Left renal pelvis (tissue), 4 donors: ENCODE measurements around the gene CCDC24. TPM values are rescaled to one million over a fixed set of nuclear protein-coding genes. Genes with fewer than 3 reads are reported as not detected.

ENCODE experiments used
- DNase-seq, 4 donors: peaks; one replicate each; pipeline ENCODE4 v3.0.0-alpha.2; 2013; ENCODE audit warnings: low read depth in 4 of 4, low spot score in 3 of 4
- polyA plus RNA-seq, 4 donors: library from polyadenylated mRNA; unstranded; fragments of 120-200 nt; gene quantifications; one replicate each; pipeline ENCODE4 v1.2.1, GENCODE V29; 2013; ENCODE audit not compliant: insufficient read length in 4 of 4

CCDC24 gene
- polyA plus RNA-seq, 4 donors = 3.2 to 29.8 (median 16.4) TPM

GRCh38 chr1:44036409-44037139, 45.2 kb downstream of the CCDC24 start:
- peak in 3 of 4 donors; percentile 24 to 32 (median 32) for DNase-seq

GRCh38 chr1:44037154-44037553, 45.8 kb downstream of the CCDC24 start:
- DNase-seq = no peak

DNA sequence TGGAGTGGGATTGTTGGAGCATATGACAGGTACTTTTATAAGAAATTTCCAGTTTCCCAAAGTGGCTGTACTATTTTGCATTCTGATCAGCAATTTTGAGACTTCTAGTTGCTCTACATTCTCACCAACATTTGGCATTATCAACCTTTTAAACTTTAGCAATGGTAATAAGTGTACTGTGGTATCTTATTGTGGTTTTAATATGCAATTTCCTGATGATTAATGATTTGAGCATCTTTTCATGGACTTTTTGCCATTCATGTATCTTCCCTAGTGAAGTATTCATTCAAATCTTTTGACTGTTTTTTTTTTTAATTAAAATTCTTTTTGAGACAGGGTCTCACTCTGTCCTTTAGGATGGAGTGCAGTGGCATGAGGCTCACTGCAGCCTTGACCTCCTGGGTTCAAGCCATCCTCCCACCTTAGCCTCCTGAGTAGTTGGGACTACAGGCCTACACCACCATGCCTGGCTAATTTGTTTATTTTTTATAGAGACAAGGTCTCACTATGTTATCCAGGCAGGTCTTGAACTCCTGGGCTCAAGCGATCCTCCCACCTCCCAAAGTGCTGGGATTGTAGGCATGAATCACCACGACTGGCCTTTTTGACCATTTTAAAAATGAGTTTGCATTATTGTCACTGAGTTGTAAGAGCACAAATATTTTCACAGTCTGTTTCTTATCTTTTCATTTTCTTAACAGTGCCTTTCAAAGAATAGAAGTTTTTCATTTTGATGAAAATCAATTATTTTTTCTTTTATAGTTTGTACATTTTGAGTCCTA, 47.7 kb downstream of the CCDC24 start:
- no peak for DNase-seq

DNA sequence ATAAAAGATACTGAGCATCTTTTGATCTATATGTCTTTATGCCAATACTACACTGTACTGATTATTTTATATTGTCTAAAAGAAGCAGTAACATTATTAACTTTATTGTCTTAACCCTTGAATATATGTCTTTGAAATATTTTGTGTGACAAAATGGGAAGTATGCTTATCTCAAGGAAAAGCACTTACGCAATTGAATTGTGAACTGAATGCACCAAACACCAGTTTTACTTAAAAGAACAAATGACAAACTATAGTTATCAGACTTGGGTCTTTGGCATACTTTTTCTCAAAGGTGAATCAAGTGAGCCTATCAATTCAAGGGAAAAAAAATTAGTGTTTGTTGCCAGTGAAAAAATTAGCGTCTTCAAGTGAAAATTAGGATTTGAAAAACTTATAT, 49.0 kb downstream of the CCDC24 start:
- DNase-seq = no peak

GRCh38 chr1:44040846-44041245, 49.4 kb downstream of the CCDC24 start:
- no peak for DNase-seq

- no peak for DNase-seq
Measured at GRCh38 chr1:44043176-44044070, 52.0 kb downstream of the CCDC24 start.

GRCh38 chr1:44044071-44044801, 52.8 kb downstream of the CCDC24 start:
- no peak for DNase-seq

DNA sequence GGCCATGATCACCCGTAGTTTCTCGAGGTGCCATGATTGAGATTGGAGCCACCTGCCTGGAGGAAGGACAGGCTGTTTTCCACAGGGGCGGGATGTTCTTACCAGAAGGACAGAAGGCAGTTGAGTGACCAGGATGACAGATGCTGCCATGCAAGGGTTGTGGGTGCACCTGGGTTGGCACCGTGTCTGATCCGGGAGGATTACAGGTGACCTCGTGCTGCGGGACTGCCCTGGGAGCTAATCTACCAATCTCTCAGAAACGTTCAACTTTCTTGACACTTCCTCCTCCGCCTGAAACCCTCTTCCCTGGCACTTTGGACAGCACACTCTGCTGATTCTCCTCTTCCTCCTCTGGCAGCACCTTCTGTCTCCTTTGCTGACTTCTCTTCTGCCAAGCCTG, 53.7 kb downstream of the CCDC24 start:
- DNase-seq = no peak

Other genes starting within 250 kb of the CCDC24 start
- gene ARTN, start 57.8 kb upstream of the CCDC24 start, polyA plus RNA-seq = 1 to 10 TPM; 1.1 to 2.8 (median 2.0) TPM
- gene IPO13, start 44.6 kb upstream of the CCDC24 start, polyA plus RNA-seq = 10 to 100 TPM; 23.4 to 46.2 (median 36.1) TPM
- gene DPH2, start 21.6 kb upstream of the CCDC24 start, polyA plus RNA-seq = 10 to 100 TPM; 15.6 to 23.5 (median 20.5) TPM
- gene ATP6V0B, start 16.6 kb upstream of the CCDC24 start, polyA plus RNA-seq = 100 to 1,000 TPM in 3 of 4 donors, 10 to 100 TPM in 1; 69.3 to 158 (median 130) TPM
- 10 to 100 TPM; 36.3 to 55.4 (median 41.8) TPM for gene B4GALT2, start 12.4 kb upstream of the CCDC24 start, polyA plus RNA-seq
- 1 to 10 TPM; 5.6 to 8.9 (median 7.7) TPM for gene SLC6A9, start 39.9 kb downstream of the CCDC24 start, polyA plus RNA-seq
- under 1 TPM in 2 of 4 donors, not detected in 2; 0.16 to 0.93 TPM for gene KLF17, start 127.2 kb downstream of the CCDC24 start, polyA plus RNA-seq
- gene KLF18, start 150.0 kb downstream of the CCDC24 start, polyA plus RNA-seq = not detected
- 10 to 100 TPM; 42.9 to 72.5 (median 52.6) TPM for gene DMAP1, start 221.9 kb downstream of the CCDC24 start, polyA plus RNA-seq